Inferior parietal cortex (tissue), 1 donor: Measurements from ENCODE around the gene EHMT1.
"Not testable (repeated sequence)": the region's sequence is repeated elsewhere in the genome, so short reads cannot be mapped to it uniquely, and the experiment has no call there.

Source experiments
- DNase-seq: peaks from one replicate; pipeline ENCODE4 v3.0.0-alpha.2; 2016; ENCODE audit errors: extremely low spot score

The EHMT1 gene

GRCh38 chr9:137691646-137692351 is 73.0 kb downstream of the EHMT1 start:
- DNase-seq, result peak; percentile 31

- DNase-seq, result no peak
Measured at GRCh38 chr9:137694236-137694959, 75.6 kb downstream of the EHMT1 start.

- peak; percentile 67 for DNase-seq
Measured at GRCh38 chr9:137694962-137695875, 76.4 kb downstream of the EHMT1 start.

GRCh38 chr9:137696136-137696925 is 77.5 kb downstream of the EHMT1 start:
- no peak for DNase-seq

- no peak for DNase-seq
Measured at GRCh38 chr9:137697193-137697592, 78.4 kb downstream of the EHMT1 start.

- DNase-seq, result no peak
Measured at GRCh38 chr9:137697832-137698231, 79.0 kb downstream of the EHMT1 start.

GRCh38 chr9:137700911-137701310 is 82.1 kb downstream of the EHMT1 start:
- no peak for DNase-seq

- no peak for DNase-seq
Measured at GRCh38 chr9:137702615-137703379, 84.0 kb downstream of the EHMT1 start.

GRCh38 chr9:137703842-137704508 is 85.2 kb downstream of the EHMT1 start:
- DNase-seq, result no peak

GRCh38 chr9:137705443-137705863 is 86.6 kb downstream of the EHMT1 start:
- no peak for DNase-seq

- DNase-seq, result no peak
Measured at GRCh38 chr9:137705906-137706305, 87.1 kb downstream of the EHMT1 start.

- no peak for DNase-seq
Measured at GRCh38 chr9:137707361-137707760, 88.6 kb downstream of the EHMT1 start.

- no peak for DNase-seq
Measured at GRCh38 chr9:137708590-137709284, 89.9 kb downstream of the EHMT1 start.

GRCh38 chr9:137709411-137710101 is 90.8 kb downstream of the EHMT1 start:
- DNase-seq, result no peak

- no peak for DNase-seq
Measured at GRCh38 chr9:137710704-137711103, 91.9 kb downstream of the EHMT1 start.

- no peak for DNase-seq
Measured at GRCh38 chr9:137711678-137712105, 92.9 kb downstream of the EHMT1 start.

- no peak for DNase-seq
Measured at GRCh38 chr9:137715321-137715720, 96.5 kb downstream of the EHMT1 start.

GRCh38 chr9:137715866-137716693 is 97.3 kb downstream of the EHMT1 start:
- DNase-seq, result not testable (repeated sequence)
